Left renal cortex interstitium (tissue), 4 donors: ENCODE measurements around the gene NLGN1. TPM values are rescaled to one million over a fixed set of nuclear protein-coding genes. Genes with fewer than 3 reads are reported as not detected.
A peak's percentile ranks its signal among the peaks of the same experiment; 100 is the strongest.

ENCODE experiments used
- DNase-seq, 4 donors: peaks; one replicate each; pipeline ENCODE4 v3.0.0-alpha.2; 2013; ENCODE audit warnings: low read depth in 4 of 4, low spot score in 2 of 4, missing footprints in 1 of 4
- polyA plus RNA-seq, 4 donors: library from polyadenylated mRNA; unstranded; fragments of 120-200 nt; gene quantifications; one replicate each; pipeline ENCODE4 v1.2.1, GENCODE V29; 2013; ENCODE audit not compliant: insufficient read length in 4 of 4

NLGN1 gene
- polyA plus RNA-seq, 4 donors, result 1.7 to 3.9 (median 2.8) TPM

DNA sequence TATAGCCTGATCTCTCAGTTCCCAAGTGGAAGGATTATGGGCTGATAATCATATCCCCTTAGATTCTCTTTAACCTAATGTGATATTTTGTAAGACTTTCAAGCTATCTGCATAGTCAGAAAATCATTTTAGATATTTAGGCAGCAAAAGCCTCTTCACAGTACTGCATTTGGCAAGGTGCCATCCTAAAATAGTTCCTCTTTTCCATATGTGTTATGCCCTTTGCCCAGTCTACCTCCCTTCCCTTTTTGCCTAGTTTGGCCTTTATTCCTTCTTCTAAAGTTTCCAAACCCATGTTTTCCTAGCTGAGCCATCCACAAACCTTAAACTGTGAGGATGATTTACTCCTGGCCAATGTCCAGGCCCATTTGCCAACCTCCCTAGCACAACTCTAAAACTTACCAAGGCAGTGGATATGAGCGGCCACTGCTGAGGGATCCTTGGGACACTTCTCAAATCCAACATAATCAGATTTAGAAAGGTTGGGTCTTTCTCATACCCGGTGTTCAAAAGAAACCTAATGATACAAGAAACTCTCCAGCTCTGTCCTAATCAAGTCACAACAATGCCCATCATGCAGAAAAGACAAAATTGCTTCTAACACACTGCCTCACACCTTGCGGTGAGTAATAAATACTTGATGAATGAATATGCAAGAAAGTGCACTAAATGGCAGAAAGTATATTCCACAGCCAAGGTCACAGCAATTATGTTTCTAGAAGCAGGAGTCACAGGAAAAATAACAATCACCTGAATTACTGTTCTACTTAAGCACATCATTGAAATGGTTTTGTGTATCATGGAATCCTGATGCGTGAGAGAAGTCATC lies 493.9 kb downstream of the NLGN1 start:
- DNase-seq, result no peak

DNA sequence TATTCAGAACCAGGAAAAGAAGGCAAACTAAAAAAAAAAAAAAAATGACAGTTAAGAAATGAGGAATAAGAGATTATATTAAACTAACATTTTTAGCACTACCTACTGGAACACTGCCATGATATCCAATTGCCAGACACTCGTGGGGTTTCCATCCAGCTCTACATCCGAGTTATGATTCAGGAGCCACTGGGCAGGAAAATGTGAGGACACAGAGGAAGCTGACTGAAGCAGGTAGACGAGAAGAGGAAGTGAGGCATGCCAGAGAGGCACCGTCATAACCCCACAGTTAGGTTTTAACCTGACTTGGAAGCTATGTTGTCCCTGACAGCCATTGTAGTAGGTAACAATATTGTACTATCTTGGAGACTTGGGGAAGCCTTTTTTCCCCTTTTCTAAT lies 495.0 kb downstream of the NLGN1 start:
- no peak for DNase-seq

DNA sequence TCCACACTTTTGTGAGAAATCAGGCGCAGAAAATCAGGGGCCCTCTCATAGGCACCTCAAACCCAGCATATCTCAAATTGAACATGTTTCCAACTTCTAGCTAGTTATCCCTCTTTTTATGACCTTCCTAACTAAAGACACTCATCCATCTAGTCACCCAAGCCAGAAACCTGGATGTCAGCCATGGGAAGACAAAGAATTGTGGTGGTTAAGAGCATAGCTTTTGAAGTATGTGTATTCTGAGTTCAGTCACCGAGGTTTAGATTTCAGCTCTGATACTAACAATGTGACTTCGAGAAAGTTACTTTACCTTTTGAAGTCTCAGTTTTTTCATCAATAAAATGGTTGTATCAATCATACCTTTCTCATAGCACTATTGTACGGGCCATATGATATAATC lies 495.5 kb downstream of the NLGN1 start:
- no peak for DNase-seq

DNA sequence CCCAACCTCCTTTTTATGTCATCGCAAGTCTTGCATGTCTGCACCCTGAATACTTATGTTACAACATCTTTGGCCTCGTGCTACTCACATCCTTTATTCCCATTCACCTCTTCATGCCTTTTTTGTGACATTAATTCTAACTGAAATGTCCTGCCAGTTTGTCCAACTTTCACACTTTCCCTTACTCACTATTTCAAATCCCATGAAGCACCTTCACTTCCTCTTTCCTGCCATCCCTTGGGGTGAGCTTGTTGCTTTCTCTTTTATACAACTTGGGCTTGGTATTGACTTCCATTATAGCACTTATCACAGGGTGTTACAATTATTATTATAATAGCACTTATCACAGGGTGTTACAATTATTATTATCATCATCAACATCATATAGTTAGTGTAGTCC lies 496.3 kb downstream of the NLGN1 start:
- no peak for DNase-seq

DNA sequence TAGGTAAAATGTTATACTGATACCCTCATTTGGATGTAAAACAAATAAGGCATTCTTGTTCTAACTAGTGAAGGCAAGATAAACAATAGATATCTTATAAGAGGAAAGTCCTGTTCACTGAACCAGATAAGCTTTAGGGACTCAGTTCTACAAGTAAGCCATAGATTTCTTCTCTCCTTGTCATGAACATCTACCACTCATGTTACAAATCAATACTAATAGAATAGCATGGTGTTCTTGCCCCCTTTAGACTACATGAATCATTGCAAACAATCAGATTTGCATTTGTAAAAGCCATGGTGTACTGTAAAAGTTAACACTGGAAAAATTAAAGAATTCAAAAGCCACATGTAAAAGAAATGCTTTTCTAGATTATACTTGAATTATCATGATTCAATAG lies 500.1 kb downstream of the NLGN1 start:
- DNase-seq, result no peak

DNA sequence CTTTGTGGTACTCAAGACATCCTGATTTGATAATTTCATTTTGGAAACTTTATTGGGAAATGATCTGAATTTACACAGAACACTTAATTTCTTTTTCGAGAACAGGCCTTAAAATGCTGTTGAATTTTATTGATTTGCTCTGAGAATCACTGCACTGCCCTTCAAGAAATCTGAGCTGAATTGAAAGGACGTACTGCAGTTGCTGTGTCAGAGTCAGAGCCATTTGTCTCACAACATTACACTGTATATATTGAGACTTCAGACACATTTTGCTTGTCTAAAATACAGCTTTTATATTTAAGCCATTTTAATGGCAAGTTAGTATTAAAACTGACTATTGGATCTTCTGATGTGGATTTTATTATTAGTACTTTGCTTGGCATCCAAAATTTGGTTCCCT lies 504.1 kb downstream of the NLGN1 start:
- no peak for DNase-seq

DNA sequence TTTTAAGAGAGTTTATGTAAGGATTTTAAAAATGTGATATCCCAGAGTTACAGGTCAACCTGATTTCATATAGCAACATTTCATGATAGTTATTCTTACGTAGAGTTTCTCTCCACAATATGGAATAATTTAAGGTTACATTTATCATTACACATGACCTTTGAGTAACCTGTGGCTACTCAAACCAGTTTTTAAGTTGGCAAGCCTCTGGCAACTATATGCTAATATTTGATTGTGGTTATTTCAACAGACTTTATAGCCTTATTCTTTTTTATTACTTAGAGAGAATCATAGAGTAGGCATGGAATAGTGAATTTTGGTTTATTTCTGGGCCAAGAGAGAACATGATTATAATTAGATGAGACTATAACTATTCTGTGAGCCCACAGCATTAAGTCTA lies 504.9 kb downstream of the NLGN1 start:
- no peak for DNase-seq

DNA sequence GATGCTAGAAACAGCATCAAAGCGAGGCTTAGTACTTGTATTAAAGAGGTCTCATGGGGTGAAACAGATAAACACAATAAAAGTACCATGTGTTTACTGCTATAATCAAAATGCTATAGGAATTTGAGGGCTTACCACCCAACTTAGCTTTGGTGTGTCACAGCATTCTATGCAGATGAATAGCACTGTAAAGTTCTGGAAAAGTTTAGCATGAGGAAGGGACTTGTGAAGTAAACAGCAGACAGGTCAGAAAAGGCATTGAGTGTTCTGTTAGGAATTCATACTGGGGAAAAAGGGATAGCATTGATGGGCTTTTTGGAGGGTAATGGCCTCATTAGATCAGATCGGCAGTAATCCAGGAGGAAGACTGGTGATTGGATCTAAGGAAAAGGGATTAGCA lies 505.3 kb downstream of the NLGN1 start:
- no peak for DNase-seq

DNA sequence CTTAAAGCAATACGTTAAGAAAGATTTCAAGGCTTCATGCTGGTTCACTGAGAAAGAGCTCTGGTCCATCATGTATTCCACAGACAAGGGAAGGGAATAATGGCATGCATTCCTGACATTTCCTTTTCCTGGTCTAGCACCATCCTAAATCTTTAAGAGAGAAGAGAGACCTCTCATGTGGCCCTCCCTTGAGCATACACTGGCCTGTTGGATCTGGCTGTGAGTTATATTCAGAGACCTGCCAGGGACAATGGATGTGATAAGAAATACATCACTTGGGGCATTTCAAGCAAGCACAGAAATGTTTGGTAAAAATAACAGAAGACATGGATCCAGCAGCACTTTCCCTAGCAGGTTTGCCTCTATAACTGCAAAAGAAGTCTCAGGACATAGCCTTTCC lies 507.8 kb downstream of the NLGN1 start:
- DNase-seq, result no peak

DNA sequence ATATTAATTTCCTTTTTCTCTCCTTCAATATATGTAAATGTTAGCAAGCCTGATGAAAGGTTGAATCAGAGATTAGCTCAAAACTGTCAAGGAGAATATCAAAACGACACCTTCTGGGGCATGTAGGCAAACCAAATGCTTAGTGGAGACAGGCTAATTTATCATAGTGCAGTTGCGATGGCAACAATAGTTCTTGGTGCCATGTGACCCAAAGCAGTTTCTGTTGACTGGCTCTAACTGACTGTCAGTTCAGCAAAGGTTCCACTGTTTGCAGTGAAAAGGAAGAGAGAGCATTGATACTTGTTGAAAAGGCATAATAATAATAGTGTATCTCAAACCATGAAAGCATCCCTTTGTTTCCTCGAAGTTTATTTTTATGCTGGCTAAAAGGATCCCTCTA lies 513.9 kb downstream of the NLGN1 start:
- no peak for DNase-seq

DNA sequence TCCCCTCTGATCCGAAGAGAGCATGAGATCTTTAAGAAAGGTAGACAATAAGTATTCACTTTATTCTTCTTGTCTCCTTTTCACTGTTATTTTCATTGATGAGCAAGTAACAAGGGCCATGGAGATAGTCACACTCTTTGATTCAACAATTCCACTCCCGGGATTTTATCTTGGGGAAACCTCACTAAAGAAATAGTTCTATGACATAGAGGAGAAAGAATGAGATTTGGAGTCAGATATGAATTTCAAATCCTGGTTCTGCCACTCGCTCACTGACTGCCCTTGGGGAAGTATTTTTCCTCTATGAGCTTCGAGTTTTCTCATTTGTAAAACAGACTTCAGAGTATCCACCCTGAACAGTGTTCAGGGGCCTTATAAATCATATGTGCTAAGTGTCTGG lies 514.6 kb downstream of the NLGN1 start:
- no peak for DNase-seq

DNA sequence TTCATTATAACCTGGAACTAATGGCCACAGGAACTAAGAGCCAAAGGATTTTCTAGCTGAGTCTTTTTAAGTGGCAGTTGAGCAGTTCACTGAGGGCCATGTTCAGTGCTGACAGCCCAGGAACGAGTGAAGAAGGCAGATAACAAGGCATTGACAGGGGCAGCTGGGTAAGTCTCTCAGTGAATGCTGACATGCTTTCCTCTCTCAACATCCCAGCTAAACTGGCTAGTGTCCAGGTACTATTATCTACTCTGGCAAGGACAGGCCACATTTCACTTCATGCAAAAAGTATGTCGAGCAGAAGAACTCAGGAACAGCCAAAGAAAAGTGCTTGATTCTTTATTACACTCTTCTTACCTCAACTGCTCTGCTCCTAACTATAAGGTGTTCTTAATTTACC lies 515.9 kb downstream of the NLGN1 start:
- no peak for DNase-seq

DNA sequence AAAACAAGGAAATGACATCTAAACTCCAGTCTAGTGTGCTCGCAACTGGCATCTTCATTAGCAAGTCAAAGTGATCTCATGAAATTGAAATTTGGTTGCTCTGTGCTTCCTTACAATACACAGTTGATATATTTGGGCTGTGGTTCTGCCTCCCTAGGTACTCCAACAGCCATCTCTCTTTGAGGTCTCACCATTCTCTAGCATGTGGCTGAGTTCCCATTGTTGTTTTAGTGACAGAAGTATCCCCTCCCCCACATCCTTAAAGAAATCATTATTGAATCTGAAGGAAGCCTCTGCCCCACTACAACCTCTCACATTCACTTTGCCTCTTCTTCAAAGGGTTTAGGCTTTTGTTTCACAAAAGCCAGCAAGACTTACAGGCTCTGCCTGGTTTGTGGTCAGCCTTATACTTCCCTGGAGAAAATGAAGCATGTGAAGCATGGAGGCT lies 516.5 kb downstream of the NLGN1 start:
- DNase-seq, result no peak

DNA sequence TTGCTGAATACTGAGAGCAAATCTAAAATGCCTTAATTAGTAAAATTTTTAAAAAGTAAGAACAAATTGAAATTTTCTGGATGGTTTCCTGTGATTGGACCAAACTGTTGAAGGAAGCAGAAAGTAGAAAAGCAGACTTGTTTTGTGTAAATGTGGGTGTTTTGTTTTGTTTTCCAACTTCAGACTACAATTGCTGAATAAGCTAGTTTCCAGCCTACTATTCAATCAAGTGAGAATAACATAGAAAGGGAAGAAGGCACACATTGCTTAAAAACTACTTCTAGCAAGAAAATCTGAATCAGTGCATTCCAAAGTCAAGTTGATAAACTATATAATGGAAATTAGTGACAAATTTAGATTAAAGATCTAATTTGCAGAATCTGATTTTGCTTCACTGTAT lies 519.3 kb downstream of the NLGN1 start:
- DNase-seq, result no peak

DNA sequence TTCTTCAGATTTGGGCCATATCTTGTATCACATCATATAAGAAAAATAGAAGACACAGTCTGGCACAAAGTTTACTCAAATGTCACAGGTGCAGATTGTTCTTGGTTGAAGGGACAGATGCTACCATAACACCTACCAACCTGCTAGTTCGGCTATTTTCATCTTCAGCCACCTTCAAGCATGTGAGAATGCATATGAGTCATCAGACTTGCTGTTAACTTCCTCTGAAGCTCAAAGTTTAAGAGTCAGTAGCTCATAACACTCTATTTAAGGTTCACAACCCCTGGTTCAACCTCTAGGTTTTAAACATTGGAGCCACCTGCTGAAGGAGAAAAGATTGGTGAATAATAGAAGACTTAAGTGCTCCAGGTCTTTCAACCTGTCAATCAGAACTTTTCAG lies 522.8 kb downstream of the NLGN1 start:
- no peak for DNase-seq

DNA sequence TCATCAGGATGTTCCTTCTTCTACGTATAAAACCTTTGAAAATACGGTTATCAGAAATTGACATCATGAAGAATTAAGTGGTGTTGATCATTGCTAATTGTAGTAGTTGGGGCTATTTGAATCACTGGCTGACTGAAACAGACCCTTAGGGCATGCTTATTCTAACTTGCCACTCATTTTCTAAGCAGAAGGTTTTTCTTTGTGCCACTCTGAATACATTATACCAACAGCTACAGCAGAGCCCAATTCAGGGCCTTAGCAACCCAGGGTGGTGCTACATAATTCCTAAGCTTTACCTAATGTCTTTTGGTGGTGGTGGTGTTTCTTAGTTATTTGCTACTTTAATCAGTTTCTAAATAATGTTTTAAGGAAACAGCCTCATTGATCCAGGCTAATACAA lies 524.2 kb downstream of the NLGN1 start:
- DNase-seq, result no peak

DNA sequence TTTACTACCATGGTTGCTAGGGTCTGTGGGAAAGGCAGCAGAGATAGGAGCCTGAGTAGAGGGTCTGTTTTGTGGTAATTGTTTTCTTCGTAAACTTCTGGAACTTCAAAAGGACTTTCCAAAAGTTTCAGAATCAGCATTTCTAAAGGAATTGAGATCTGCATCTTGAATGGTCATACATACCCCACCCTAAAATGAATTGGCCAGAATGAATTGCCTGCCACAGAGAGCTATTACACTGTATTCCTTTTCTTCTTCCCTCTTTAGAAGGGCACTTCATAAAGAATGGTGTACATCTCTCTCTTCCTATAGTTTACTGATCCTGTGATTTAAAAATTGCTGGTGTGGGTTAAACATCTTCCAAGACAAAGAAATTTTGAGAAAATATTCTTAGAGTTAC lies 525.7 kb downstream of the NLGN1 start:
- DNase-seq, result no peak

DNA sequence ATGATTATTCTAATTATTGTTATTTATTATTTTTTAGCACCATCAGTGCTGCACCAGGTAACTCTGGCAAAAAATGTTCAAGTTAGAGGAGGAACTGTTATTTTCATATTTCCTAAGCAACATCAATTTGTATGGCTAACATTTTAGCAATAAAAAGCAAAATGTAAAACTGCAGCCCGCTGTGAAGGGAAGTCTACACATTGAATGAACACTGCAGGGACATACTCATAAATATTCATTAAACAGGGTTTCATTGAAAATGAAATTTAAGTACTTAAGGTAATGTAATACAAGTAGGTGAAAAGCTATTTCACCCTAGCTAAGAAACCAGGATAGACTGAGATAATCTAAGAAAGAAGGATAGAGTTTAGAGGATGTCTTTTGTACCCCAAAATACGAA lies 532.7 kb downstream of the NLGN1 start:
- no peak for DNase-seq

DNA sequence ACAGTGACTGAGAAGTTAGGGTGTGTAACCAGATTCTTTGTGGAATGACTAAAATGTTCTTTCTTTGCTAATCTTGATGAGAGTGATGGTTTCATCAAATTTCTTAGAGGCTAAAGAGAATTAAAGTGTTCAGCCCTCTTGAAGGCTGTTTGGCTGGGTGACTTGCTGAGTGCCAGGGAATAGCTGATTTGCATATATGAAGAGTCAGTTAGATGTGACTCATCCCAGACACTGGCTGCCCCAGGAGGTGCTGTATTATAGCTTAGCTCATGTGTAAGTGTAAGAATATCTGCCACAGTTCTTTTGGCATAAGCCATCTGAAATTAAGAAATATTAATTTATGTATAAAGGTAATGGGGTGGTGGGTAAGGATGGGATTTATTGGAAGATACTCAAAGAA lies 535.1 kb downstream of the NLGN1 start:
- no peak for DNase-seq

DNA sequence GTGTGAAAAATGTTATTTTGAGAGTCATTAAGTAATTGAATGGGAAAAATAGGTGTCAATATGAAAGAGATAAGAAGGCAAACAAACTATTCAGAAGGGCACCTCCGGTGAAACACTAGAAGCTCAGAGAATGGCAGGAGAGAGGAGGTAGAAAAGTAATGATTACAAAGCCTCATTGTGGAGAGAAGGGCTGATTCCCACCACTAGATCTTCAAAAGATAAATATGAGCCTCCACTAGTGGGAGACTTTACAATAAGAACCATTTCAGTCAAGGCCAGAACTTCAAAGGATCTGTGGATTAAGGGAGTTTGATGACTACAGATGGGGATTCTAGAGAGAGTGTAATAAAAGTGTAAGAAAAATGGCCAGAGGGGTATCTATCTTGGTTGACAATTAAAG lies 535.6 kb downstream of the NLGN1 start:
- no peak for DNase-seq

DNA sequence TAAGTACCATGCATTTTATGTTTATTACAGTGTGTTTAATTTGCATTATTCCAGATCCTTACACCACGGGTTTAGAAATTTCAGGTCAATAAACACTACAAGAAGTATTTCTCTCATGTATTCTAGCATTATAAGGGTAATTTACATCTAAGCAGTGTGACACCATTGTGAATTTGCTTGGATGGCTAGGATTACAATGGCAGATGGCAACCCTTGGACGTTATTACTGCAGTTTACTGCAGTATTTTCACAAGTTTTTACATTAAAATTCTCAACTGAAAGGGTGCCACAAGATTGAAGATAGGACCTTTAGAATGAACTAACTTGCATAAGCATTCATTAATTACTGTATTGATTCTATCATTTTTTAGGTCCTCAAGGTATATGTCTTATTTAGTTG lies 538.8 kb downstream of the NLGN1 start:
- DNase-seq, result no peak

DNA sequence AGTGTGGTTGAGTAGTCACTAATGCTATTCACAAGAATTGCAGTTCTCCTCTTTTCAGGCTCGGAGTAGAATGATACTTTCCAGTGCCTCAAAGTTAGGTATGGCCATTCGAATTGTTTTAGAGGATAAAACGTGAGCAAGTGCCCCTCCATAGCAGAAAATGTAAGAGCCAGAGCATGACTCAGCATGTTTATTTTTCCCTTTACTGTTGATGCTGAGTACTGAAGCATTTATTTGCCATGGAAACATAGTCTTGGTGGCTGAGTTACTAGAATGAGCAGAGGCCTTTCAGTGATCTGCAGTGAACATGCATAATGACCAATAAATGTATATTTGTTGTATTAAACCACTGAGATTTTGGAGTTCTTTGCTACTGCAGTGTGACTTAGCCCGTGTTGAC lies 540.6 kb downstream of the NLGN1 start:
- DNase-seq, result peak in 2 of 4 donors; percentile 31 to 49

DNA sequence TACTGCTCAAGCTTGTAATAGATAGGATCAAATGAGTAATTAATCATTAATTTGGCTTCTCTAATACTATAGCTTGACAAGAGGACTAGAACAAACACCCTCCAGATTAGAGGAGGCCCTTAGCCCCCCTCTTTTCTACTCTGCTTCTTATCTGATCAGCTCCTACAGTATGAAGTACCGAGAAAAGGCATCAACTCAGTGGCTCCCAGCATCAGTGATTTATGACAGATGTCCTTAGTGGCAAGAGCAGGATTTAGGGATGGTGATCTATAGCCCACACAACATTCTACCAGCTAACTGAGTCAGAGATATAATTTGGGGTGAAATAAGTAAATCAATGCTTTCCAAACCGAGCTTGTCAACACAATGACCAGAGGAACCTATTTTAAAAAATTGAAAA lies 541.1 kb downstream of the NLGN1 start:
- DNase-seq, result no peak
